NCI-H2196 treated with DMSO at 0.1 percent for 48 hours (cell line): Measurements from ENCODE around the gene TTI1.

ENCODE experiments used
- DNase-seq: peaks from one replicate; lab custom pipeline; 2025; ENCODE audit not compliant: unreplicated experiment; lab: John Stamatoyannopoulos, UW

Gene TTI1

DNA sequence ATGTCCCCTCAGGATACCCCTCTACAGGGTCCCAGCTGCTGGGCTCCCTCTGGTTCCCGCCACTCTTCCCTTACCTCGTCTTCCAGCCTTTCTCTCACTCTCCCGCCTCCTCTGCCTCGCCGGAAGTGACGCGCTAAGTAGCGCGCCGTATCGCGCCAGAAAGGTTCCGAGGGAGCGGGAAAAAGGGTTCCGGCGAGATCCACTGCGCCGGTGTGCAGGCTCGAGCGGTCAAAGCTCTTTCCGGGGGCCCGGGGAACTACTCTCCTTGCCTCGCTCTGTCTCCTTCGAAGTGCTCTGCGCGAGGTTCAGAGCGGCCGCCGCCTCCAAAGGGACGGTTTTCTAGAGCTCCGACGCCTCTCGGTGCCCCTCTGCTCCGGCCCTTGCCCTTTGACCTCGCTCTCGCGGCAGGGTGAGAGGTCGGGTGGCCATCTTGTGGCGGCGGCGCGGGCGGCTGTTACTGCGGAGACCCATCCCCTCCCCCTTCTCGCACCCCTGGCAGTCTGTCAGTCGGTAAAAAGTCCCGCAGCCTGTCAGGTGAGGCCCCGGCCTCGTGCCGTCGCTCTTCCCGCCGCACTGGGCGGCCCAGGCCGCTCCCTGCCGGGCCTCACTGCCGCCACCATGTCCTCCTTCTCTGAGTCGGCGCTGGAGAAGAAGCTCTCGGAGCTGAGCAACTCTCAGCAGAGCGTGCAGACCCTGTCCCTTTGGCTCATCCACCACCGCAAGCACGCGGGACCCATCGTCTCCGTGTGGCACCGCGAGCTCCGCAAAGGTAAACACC is at the start of gene TTI1, which contains the start of gene RPRD1B:
Gene TTI1, minus strand, starts transcription at position 127 of the 778 bp plus-strand sequence. CDS start 19,640 bp downstream, outside the sequence.
Gene RPRD1B, plus strand, starts transcription at position 417 of the 778 bp plus-strand sequence. Its CDS starts 202 bp downstream, at position 619.
- peak; percentile 87 for DNase-seq

DNA sequence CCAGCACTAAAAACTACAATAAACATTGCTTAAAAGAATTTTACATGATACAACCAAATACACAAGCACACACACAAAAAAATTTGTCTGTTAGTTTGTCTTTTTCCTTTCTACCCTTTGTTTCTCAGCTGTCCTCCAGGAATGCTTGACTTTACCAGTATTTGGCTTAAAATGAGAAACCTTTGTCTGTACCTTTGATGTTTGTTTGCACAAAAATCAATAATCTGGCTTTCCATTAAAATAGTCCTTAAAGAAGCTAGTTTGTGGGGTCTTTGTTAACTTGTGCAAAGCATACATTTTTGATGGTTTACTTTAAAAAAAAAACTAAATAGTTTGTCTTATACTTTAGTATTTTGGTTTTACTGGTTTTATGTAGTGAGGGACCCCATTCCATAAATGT is 49.6 kb upstream of the TTI1 start:
- DNase-seq, result no peak

DNA sequence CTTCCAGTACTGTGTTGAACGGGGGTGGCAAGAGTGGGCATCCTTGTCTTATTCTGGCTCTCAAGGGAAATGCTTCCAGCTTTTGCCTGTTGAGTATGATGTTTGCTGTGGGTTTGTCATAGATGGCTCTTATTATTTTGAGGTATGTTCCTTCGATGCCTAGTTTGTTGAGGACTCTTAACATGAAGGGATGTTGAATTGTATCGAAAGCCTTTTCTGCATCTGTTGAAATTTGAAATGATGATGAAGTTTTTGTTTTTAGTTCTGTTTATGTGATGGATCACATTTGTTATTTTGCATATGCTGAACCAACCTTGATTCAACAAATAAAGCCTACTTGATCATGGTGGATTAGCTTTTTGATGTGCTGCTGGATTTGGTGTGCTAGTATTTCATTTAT is 48.3 kb upstream of the TTI1 start:
- no peak for DNase-seq

DNA sequence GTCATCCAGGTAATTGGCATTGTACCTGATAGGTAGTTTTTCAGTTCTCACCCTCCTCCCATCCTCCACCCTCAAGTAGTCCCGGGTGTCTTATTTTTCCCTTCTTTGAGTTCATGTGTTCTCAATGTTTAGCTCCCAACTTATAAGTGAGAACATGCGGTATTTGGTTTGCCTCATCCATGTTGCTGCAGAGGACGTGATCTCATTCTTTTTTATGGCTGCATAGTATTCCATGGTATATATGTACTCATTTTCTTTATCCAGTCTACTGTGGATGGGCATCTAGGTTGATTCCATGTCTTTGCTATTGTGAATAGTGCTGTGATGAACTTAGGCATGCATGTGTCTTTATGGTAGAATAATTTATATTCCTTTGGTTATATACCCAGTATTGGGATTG is 46.1 kb upstream of the TTI1 start:
- DNase-seq, result no peak

DNA sequence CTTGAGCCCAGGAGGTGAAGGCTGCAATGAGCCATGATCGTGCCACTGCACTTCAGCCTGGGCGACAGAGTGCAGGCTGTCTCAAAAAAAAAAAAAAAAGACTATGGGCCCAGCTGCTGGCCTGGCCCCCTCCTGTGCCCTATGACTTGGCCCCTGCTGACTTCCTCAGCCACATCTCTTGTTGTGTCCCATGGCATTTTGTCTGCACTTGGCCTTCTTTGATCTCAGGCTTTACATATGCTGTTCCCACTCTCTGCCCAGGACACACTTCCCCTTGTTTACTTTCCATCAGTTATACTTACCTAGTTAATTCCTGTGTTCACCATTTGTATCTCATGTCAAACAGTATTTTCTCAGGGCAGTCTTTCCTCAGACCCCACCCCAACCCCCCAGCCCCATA is 44.8 kb upstream of the TTI1 start:
- no peak for DNase-seq

DNA sequence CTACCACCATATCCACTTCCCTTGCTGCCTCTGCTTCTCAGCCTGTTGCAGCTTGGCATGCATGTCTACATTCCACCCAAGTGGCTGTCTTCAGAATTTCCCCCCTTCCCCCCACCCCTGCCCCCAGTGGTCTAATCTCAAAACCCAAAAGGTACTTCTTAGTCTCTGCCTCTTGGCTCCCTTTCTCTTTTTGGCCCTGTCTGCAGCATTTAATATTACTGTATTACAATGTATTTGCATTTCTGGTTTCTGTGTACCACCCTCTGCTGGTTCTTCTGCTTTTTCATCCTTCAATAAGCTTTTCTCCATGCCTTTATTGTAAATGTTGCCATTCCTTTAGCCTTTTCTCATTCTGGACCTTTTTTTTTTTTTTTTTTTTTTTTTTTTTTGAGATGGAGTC is 43.3 kb upstream of the TTI1 start:
- no peak for DNase-seq

DNA sequence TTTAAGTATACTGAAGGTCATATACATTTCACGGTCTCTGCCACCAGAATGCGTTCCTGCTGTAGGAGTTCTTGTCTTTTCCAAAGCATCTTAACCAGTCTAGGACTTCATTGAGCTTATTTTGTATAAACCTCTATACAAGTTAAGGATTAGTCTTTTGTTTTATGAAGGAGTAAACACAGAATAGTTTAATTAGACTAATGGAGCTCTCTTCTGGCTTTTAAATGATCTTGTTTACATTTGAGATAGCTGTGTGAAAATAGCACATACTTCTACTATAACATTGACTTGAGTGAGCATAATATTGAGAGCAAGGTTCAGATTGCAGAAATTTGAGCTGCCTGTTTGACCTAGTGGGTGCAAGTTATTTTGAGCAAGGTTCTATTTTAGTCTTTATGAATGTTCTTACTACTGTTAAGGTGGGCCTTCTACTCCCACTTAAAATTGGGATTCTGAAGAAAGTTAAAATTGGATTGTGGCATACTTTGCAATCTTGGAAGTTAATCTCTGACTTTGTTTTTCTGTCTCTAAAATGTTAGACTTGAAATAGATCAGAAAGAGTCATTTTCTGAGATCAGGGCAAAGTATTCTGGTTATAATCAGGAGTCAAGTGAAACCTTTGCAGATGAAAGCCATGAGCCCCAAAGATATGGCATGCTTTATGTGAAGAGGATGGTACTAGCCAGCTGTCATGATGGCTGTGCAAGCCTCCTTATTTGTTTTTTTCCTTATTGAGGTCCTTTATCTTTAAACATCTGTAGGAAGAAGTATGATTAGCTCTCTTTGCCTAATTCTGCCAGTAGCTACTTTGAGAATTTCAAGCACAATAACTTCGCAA is 42.1 kb upstream of the TTI1 start:
- no peak for DNase-seq

DNA sequence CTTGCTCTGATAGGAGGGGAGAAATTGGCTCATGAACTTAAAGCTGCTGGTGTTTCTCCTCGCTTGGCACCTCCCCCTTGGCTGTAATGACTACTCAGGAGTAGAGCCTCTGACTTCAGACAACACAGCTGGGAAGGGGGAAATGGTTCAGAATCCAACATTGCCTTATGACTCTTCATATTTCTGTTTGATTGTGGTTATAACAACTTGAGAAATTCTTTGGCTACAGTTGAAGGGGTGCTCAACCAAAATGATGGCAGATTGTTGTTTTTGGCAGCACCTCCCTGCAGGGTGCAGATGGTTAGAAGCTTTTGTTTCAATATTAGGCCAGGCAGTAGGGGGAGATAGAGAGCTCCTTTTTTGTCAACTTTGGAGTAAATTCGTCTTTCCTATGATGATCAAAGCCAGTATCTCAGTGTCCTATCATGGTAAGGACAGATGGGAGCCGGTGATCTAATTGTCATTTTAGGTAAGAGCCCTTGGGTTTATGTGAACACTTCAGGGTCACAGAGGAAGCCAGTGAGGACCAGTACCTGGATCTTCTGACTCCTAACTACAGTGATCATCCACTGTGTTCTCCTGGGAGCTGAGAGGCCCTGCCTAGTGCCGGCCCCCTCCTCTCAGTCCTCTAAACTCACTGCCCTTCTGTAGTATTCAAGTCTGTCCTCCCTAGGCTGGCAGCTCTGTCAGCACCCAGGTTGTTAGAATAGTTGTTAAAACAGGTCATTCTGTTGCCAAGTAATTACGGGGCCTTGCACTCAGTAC is 40.2 kb upstream of the TTI1 start:
- DNase-seq, result peak; percentile 74

DNA sequence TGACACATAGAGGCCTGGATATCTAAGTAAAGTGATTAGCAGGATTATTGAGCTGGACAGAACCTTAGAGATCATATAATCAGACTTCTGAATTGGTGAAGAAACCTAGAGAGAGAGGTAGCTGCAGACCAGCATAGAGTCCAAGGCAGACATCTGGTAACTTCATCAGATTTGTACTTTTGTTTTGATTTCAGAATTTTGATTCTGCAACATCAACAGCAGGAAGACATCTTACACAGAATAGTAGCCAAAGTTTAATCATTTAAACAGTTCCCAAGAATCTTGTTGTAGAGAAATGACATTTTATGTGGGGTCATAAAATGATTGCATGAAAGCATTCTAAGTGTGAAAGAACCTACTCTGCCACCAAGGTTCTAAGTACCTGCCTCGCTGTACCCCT is 39.6 kb upstream of the TTI1 start:
- DNase-seq, result no peak

DNA sequence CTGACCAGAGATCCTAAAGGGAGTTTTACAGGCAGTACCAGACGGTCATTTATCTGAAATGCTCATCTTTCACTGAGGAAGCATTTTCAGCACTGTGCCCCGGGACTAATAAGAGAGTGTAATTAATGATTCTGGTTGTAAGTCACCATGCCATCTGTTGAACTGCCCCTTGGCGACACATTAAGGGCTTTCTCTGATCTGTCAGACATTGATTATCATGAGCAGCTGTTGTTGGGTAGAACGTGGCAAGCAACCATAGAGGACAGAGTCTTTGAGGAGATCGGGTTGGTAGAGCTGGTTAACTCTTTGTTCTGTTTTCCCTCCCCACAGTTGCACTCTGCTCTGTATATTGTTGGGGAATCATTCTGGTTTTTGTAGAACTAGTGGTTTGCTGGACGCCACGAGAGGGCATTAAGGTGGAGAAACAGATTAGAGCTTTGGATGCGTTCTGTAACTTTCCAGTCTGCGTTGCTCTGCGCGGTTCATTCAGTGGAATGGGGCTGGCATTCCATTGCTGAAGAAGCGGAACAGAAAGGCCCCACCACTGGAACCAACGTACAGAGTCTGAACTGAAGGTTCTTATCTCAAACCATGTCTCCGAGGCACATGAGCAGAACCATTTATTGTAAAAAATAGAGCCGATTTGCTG is 34.6 kb upstream of the TTI1 start:
- DNase-seq, result no peak

DNA sequence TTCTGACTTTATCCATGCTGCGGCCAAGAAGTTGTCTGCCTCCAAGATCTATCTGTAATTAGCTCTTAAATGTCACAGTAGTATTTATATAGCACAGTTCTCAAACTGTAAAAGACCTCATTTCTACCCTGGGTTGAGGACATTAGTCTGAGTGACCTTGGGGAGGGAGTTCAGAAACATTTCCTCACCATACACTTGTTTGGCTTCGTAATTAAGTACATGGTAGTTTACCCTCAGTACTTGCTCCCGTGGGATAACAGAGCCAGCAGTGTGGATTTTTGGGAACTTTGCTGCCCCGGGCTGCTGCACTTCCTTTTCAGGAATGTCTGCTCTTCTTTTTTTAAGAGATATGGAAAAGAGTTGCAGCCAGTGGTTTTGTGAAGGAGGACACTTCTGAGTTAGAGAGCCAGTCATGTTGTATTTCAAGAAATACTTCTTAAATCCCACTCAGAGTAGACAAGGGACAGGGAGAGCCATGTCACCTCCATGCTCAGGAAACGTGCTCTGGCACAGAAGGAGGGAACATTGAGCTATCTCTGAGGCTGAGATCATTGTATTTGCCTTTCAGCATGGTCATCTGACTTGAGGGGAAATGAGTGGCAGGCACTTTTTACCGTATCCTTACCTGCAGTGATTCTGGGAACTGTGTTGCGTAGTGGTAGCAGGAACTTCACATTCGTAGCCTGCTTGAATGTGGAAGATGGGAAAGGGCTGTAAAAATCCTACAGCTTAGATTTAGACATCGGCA is 33.9 kb upstream of the TTI1 start:
- no peak for DNase-seq

DNA sequence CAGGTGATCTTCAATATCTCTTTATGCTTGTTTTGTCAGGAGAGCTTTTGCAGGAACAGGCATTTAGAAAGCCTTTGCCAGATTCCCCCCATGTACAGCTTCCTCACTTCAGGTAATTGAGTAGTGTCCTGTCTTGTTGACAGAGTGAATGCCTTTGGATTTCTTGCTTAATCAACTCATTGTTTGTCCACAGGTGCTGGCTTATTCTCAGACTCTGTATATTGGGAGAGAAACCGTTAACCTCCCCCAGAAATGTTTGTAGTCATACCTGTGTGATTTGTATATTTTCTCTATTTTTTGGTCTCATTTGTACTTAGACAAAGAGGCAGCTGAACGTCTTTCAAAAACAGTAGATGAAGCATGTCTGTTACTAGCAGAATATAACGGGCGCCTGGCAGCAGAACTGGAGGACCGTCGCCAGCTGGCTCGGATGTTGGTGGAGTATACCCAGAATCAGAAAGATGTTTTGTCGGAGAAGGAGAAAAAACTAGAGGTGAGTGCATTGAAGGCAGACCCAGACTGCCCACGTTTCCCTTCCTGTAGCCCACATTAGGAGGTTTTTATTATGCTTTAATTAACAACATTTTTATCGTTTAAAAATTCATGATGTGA is 32.6 kb upstream of the TTI1 start:
- no peak for DNase-seq

DNA sequence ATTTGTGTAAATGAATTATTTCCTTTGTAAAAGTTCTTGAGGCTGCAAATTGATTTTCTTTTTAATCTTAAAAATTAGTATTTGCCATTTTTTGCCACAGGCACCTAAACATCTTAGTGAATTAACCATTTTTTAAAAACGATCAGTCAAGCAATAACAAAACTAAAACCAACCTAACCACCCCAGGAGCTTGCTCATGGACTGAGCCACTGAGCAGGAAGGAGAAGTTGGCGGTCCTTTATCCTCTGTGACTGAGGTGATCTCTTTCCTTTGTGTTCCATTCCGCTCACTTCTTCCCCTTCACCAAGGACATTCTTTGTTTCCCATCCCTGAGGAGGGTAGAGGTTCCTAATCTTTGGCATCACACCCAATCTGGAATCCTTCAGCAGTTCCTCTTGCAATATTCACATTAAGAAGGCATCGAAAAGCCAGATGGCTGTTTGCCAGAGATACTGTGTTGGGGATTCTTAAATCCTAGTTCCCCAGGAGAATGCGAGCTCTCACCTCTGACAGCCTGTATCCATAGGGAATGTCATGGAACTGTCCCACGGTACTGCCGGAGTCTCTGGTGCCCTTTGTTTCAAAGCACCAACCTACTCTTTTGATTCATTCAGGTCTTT is 30.8 kb upstream of the TTI1 start:
- no peak for DNase-seq

DNA sequence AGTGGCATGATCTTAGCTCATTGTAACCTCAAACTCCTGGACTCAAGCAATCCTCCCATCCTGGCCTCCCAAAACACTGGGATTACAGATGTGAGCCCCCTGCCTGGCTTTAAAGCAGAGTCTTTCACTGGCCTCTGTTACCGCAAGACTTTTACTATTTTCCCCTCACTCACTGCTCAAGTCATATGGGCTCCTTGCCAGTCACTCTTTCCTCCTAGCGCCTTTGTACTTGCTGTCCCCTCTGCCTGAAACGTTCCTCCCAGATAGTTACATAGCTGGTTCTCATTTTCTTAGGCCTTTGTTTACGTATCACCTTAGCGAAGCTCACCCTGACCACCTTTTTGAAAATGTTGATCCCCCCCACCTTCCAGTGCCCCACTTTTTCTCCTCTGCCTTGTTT is 29.6 kb upstream of the TTI1 start:
- DNase-seq, result no peak

DNA sequence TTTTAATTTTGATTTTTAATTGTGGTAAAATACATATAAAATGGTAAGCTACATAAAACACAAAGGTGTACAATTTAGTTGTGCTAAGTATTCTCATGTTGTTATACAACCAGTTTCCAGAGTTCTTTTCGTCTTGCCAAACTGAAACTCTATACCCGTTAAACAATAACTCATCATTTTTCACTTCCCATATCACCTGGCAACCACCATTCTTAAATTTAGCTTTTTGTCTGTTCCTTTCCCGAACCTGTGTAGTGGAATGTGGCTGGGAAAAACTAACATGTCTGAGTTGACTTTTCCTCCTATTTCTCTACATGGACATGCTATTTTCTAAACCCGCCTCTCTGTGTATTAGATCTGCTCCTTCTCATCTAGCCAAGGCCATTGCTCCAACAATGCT is 27.9 kb upstream of the TTI1 start:
- no peak for DNase-seq

DNA sequence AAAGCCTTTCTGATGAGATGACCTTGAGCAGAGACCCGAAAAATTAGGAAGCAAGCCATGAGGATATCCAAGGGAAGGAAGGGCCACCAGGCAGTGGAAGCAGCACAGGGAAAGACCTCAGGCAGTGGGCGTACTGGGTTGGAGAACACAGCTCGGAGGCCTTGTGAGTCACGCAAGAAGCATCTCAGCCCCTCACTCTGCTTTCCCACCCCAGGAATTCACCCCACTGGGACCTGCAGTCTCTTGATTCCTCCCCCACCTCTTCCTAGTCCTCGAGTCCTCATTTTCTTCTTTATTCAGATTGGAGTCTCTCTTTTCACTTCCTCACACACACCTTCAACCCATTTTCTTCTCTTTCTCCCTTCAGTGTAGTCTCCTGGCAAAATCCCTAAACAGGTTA is 27.3 kb upstream of the TTI1 start:
- DNase-seq, result no peak

DNA sequence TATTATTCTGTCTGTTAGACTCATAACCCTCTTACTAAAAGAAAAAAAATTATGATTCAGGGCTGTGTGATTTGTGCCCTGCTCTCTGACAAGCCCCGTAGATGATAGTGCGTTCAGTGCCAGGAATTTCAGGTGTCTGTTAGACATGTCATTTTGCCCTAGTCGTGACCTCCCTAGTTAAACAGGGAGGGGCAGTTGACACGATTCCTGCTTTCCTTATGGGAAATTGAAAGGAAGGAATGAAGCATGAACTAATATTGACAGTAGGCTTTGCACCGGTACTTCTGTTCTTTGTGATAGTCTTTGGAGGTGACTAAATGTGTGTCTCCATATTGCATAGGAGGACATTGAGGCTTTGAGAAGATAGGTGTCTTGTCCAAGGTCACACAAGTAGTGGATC is 26.6 kb upstream of the TTI1 start:
- no peak for DNase-seq

DNA sequence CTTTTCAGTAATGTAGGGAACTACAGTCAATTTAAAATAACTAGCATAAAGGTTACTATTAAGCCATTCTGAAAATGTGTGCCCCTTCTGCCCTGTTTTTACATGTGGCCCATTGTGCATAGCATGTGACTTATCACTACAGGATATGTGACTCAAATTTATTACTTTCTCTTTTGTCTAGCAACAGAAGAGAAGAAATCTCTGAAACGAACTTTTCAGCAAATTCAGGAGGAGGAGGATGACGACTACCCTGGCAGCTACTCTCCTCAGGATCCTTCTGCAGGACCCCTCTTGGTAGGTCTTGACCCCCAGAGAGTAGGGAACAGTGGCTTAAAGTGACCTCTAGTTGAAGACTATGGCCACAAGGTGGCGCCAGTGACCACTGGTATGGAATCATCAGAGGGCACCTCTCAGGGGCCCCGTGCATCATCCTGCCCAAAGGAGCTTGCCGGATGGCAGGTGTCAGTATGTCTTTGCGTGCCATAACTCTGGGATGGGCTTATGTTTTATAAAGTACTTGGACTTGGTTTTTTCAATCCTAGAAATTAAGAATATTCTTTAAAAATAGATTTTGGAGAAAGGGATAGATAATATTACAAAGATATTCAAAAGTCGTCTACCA is 24.2 kb upstream of the TTI1 start:
- peak; percentile 63 for DNase-seq

DNA sequence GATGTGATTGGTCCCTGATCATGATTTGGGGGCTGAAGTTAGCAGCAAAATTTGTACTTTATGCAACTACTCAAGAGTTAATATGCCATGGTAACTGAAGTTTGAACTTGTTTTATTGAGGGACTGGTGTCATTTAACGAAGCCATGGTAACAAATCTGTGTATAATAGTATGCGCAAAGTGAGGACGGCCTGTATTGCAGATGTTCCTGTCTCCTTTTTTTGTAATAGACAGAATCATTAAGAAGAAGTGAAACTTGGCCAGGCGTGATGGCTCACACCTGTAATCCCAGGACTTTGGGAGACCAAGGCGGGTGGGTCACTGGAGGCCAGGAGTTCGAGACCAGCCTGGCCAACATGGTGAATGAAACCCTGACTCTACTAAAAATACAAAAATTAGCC is 22.6 kb upstream of the TTI1 start:
- DNase-seq, result no peak
